Measurements from ENCODE around the gene IL20RB. TPM values are rescaled to one million over a fixed set of nuclear protein-coding genes. Genes with fewer than 3 reads are reported as not detected.

The IL20RB gene
- total and polyA plus RNA-seq, 2 of the 4 experiments (the other 2 are of a cell fraction): 0.72 to 0.97 TPM

- Histone ChIP-seq H2BK20ac (ENCODE audit: low read depth, low read length) (peak overlapping the region; percentile 85; the same call in 1 of the 2 replicates), H3K18ac (ENCODE audit: low read depth, low read length) (peak overlapping the region; percentile 86; the same call in 1 of the 2 replicates), H4K8ac (ENCODE audit: low read depth in 2 of 2, low read length in 2 of 2) (peak overlapping the region; percentile 2 to 83; a peak in 2 of 4 replicates), H2AFZ (replicated peaks; ENCODE audit: low read length, poor library complexity) (no peak overlapping the region), H3K9ac (ENCODE audit: low read depth, low read length) (no peak overlapping the region), H3K9me1 (ENCODE audit: insufficient read depth, low read length) (peaks cover 13% of the 10 kb centered on the region), H3K79me1 (ENCODE audit: low read depth in 1 of 2, low read length in 2 of 2) (peaks cover 5 to 20% of the 10 kb centered on the region in 2 experiments; a peak in 3 of 4 replicates), H2AK9ac (replicated peaks; ENCODE audit: low read depth, low read length, poor library complexity) (no peak overlapping the region), H3K4ac (ENCODE audit: low read depth, low read length) (peak overlapping the region; percentile 92; the same call in 1 of the 2 replicates), H3K4me1 (ENCODE audit: control insufficient read depth, insufficient read depth, low read length) (peaks cover 25% of the 10 kb centered on the region), H3K23ac (ENCODE audit: low read depth, low read length) (no peak overlapping the region), H4K91ac (ENCODE audit: insufficient read depth, low read depth, low read length) (no peak overlapping the region; the same call in 1 of the 2 replicates), H4K20me1 (ENCODE audit: insufficient read depth, low read length) (no peaks in the 10 kb centered on the region), H3K14ac (replicated peaks; ENCODE audit: low read depth, low read length) (0 out of 2 replicates have a peak overlapping the region, but pooled peaks have one; percentile 84), H3K36me3 (ENCODE audit: control insufficient read depth, insufficient read depth, low read length) (no peaks in the 10 kb centered on the region), H3K27ac (ENCODE audit: insufficient read depth, low read length) (no peak overlapping the region), H3K4me3 (ENCODE audit: insufficient read depth, low read depth, low read length) (no peak overlapping the region), H3K4me2 (ENCODE audit: low read depth, low read length) (no peak overlapping the region), H3K56ac (ENCODE audit: extremely low read depth, insufficient read depth, low read length) (no peak overlapping the region), H3K9me3 (ENCODE audit: control insufficient read depth, insufficient read depth, low read length) (no peaks in the 10 kb centered on the region), H3K27me3 (ENCODE audit: control insufficient read depth, insufficient read depth, low read length) (no peaks in the 10 kb centered on the region), H4K5ac (ENCODE audit: low read depth, low read length) (no peak overlapping the region), H2BK15ac (ENCODE audit: low read depth, low read length) (no peak overlapping the region; the same call in 2 of the 3 replicates), H2BK5ac (ENCODE audit: low read depth, low read length, poor library complexity, severe bottlenecking) (no peak overlapping the region), H2BK120ac (ENCODE audit: low read depth, low read length) (peak overlapping the region; percentile 83), H2AK5ac (ENCODE audit: low read depth, low read length) (no peak overlapping the region)
- TF ChIP-seq, protein P1, sequence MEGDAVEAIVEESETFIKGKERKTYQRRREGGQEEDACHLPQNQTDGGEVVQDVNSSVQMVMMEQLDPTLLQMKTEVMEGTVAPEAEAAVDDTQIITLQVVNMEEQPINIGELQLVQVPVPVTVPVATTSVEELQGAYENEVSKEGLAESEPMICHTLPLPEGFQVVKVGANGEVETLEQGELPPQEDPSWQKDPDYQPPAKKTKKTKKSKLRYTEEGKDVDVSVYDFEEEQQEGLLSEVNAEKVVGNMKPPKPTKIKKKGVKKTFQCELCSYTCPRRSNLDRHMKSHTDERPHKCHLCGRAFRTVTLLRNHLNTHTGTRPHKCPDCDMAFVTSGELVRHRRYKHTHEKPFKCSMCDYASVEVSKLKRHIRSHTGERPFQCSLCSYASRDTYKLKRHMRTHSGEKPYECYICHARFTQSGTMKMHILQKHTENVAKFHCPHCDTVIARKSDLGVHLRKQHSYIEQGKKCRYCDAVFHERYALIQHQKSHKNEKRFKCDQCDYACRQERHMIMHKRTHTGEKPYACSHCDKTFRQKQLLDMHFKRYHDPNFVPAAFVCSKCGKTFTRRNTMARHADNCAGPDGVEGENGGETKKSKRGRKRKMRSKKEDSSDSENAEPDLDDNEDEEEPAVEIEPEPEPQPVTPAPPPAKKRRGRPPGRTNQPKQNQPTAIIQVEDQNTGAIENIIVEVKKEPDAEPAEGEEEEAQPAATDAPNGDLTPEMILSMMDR (conservative IDR thresholded peaks at IDR 0.05; ENCODE audit: low read depth, low read length): no peak
- TF ChIP-seq POLR2A (IDR thresholded peaks at IDR 0.05; ENCODE audit: low read depth, low read length) (no peak), CHD1 (IDR thresholded peaks at IDR 0.05; ENCODE audit: low read depth, low read length) (no peak), RFX5 (IDR thresholded peaks at IDR 0.05; ENCODE audit: low read depth, low read length) (no peak), RCOR1 (IDR thresholded peaks at IDR 0.05; ENCODE audit: insufficient replicate concordance, low read length) (no peak), NFE2L2 (IDR thresholded peaks at IDR 0.05; ENCODE audit: low read depth, low read length) (no peak), ELK1 (IDR thresholded peaks at IDR 0.05; ENCODE audit: borderline replicate concordance, low read depth, low read length) (no peak), FOS (IDR thresholded peaks at IDR 0.05; ENCODE audit: low read depth, low read length) (no peak), SMC3 (IDR thresholded peaks at IDR 0.05; ENCODE audit: low read depth, low read length) (no peak), MAFK (IDR thresholded peaks at IDR 0.05; ENCODE audit: low read depth, low read length) (no peak), MXI1 (IDR thresholded peaks at IDR 0.05; ENCODE audit: borderline replicate concordance, low read depth, low read length) (no peak), RAD21 (IDR thresholded peaks at IDR 0.05; ENCODE audit: low read length) (no peak), CEBPB (IDR thresholded peaks at IDR 0.05; ENCODE audit: low read depth, low read length) (no peak), MAZ (IDR thresholded peaks at IDR 0.05; ENCODE audit: borderline replicate concordance, low read depth, low read length) (no peak), BHLHE40 (IDR thresholded peaks at IDR 0.05; ENCODE audit: low read depth, low read length) (no peak)
- TF ChIP-seq, protein P2, sequence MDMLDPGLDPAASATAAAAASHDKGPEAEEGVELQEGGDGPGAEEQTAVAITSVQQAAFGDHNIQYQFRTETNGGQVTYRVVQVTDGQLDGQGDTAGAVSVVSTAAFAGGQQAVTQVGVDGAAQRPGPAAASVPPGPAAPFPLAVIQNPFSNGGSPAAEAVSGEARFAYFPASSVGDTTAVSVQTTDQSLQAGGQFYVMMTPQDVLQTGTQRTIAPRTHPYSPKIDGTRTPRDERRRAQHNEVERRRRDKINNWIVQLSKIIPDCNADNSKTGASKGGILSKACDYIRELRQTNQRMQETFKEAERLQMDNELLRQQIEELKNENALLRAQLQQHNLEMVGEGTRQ (IDR thresholded peaks at IDR 0.05; ENCODE audit: low read depth, low read length): no peak
- DNase-seq (no peak), ATAC-seq (ENCODE audit: low read depth) (no peak)
- CTCF ChIA-PET: interaction anchor here (0.7 to 2.0 kb wide), 5 partner anchors 9 to 1161 kb away, joined by 3 to 12 read pairs (median 5); partner anchors contain the start of gene STAG1
- POLR2A ChIA-PET (ENCODE audit: unreplicated experiment): no interaction called here
- no TSS peak for BruUV-seq (replicated peaks)
- dilution Hi-C loops (cut with HindIII; ENCODE audit: low sequenced_read_pairs, unreplicated experiment) (no loop called here), intact Hi-C loops (cut with micrococcal nuclease) (loop anchor here (5.0 kb wide), 1 partner anchor 95 kb away; the partner anchor contains the start of gene NCK1), in situ Hi-C loops (cut with MboI; ENCODE audit: low sequenced_read_pairs) (no loop called here)
- no CpG with 5 or more reads among the region's 2 CpGs for WGBS, 2 experiments (ENCODE audit: extremely low coverage in 2 of 2, insufficient read length in 1 of 2)
These were observed 812 bp upstream of the IL20RB start for GRCh38 chr3:136956971-136957370.

Data from IMR-90 (cell line).